Measurements from ENCODE around the gene MED14. TPM values are rescaled to one million over a fixed set of nuclear protein-coding genes. Genes with fewer than 3 reads are reported as not detected.

MED14 gene
- total and polyA plus RNA-seq, 10 of the 15 experiments (the other 5 are each of a cell fraction or from before 2014, with no cell fraction given), result 8.8 to 99.4 (median 29.4) TPM

DNA sequence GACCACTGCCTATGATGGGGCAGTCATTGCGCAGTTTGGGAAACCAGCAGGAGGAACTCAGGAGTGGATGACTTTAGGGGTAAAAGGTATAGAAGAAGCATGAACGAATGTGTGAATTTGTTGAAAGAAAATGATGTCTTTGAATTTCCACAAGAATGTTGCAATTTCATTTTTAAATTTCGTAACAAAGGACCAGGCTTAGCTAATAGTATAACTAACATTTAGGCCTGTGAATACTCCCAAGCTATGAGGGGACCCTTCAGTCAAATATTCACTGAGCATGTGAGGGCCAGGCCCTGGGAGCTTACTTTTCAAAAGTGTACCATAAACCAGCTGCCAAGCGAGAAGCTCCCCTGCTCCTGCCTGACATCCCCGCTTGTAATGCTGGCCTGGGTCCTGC, 106.8 kb downstream of the MED14 start:
- Histone ChIP-seq H3K36me3 (ENCODE audit: control insufficient read depth in 2 of 2, insufficient read depth in 2 of 2, low read length in 1 of 2) (peaks cover 5 to 17% of the 10 kb centered on the region in 2 experiments; a peak in 3 of 4 replicates), H2AFZ (ENCODE audit: control insufficient read depth, low read depth, low read length) (no peak overlapping the region), H3K9ac (ENCODE audit: control insufficient read depth, insufficient read depth, low read length) (no peak overlapping the region), H3K4me1 (ENCODE audit: control insufficient read depth, insufficient read depth, low read length) (no peaks in the 10 kb centered on the region; the same call in 1 of the 2 replicates), H3K4me3 (no peak overlapping the region), H4K20me1 (ENCODE audit: control insufficient read depth, insufficient read depth) (no peaks in the 10 kb centered on the region), H3K79me2 (ENCODE audit: control insufficient read depth, insufficient read depth, low read length) (no peaks in the 10 kb centered on the region), H3K27ac (ENCODE audit: control insufficient read depth, insufficient read depth) (no peak overlapping the region), H3K27me3 (replicated peaks in 1 of 2; ENCODE audit: control insufficient read depth in 2 of 2, insufficient read depth in 2 of 2, low read length in 1 of 2) (no peaks in the 10 kb centered on the region), H3K9me3 (replicated peaks; ENCODE audit: control insufficient read depth, insufficient read depth, low read length) (no peaks in the 10 kb centered on the region; the same call in 2 of the 3 replicates), H3K4me2 (ENCODE audit: control insufficient read depth, insufficient read depth) (no peak overlapping the region)
- no TSS peak for BruUV-seq (replicated peaks)
- WGBS (ENCODE audit: insufficient coverage, insufficient replicate concordance, low lambda C conversion rate, missing lambda C conversion rate), result 94% methylated on average over 5 of the region's 5 CpGs
- ChIA-PET RAD21 (ENCODE audit: unreplicated experiment) (no interaction called here), POLR2A (no interaction called here), SMC1A (ENCODE audit: uncharacterized antibody, unreplicated experiment) (no interaction called here), CTCF (interaction anchor here (1.4 kb wide), 1 partner anchor 85 kb away, joined by 6 read pairs; no protein-coding TSS in a partner anchor)
- FAIRE-seq (no peak), DNase-seq (ENCODE audit: low read depth, low spot score) (no peak), ATAC-seq (no peak)
- intact Hi-C loops (cut with micrococcal nuclease; ENCODE audit: unreplicated experiment), result no loop called here
- in situ Hi-C loops (cut with MboI), result no loop called here
- no peak for TF ChIP-seq PML (IDR thresholded peaks at IDR 0.05; ENCODE audit: low read length)
- no peak for TF ChIP-seq ZBED1 (IDR thresholded peaks at IDR 0.05; ENCODE audit: borderline replicate concordance)
- TF ChIP-seq NFYB (IDR thresholded peaks at IDR 0.05; ENCODE audit: insufficient read depth, low read depth, low read length), result no peak
- no peak for TF ChIP-seq TCF7 (IDR thresholded peaks at IDR 0.05; ENCODE audit: borderline replicate concordance)
- TF ChIP-seq E2F8 (IDR thresholded peaks at IDR 0.05; ENCODE audit: low read depth, partially characterized antibody), result no peak
- no peak for TF ChIP-seq HDAC6 (IDR thresholded peaks at IDR 0.05; ENCODE audit: unreplicated experiment)
- TF ChIP-seq GABPA (IDR thresholded peaks at IDR 0.05; ENCODE audit: low read depth), result no peak
- TF ChIP-seq NR2C1 (IDR thresholded peaks at IDR 0.05), result no peak
- TF ChIP-seq FOS (IDR thresholded peaks at IDR 0.05; ENCODE audit: borderline replicate concordance, extremely low read depth, insufficient read length), result no peak
- no peak for TF ChIP-seq POLR2A (IDR thresholded peaks at IDR 0.05; ENCODE audit: low read depth, low read length)
- no peak for TF ChIP-seq EGR1 (IDR thresholded peaks at IDR 0.05; ENCODE audit: borderline replicate concordance in 1 of 2, low read depth in 2 of 2, low read length in 2 of 2)

All from GM12878 (cell line).